Activated naive CD8-positive, alpha-beta T cell treated with anti-CD3 and anti-CD28 coated beads, Interleukin-2, amount 10 ng/mL, durations not matched to agents 7 days and 5 days (primary cell): Measurements from ENCODE around the gene BGN. TPM values are rescaled to one million over a fixed set of nuclear protein-coding genes. Genes with fewer than 3 reads are reported as not detected.
A peak's percentile ranks its signal among the peaks of the same experiment; 100 is the strongest.

Experiments used
- ATAC-seq: fragments of 150-1000 bp; cut with Tn5 transposase; one replicate; pipeline ENCODE4 v1.10.0; 2021; ENCODE audit warnings: low read depth, moderate library complexity
- POLR2A ChIA-PET: fragments of 350-600 bp; sonication (Branson Sonifier 250); formaldehyde crosslinking; loops from one replicate; lab custom pipeline; 2021; ENCODE audit warnings: antibody characterized with exemption; lab: Charles Lee
- DNase-seq: peaks from one replicate; pipeline ENCODE4 v3.0.0; 2021
- H3K27ac Mint-ChIP-seq: one replicate; pipeline ENCODE4 v1.8.0; 2022; ENCODE audit warnings: mild to moderate bottlenecking, mixed read lengths
- H3K27me3 Mint-ChIP-seq: one replicate; pipeline ENCODE4 v1.8.0; 2022; ENCODE audit warnings: mild to moderate bottlenecking, moderate library complexity, mixed read lengths
- H3K36me3 Mint-ChIP-seq: one replicate; pipeline ENCODE4 v1.8.0; 2021; ENCODE audit warnings: mild to moderate bottlenecking, mixed read lengths
- H3K4me1 Mint-ChIP-seq: one replicate; pipeline ENCODE4 v1.8.0; 2021; ENCODE audit warnings: mixed read lengths
- H3K4me3 Mint-ChIP-seq: one replicate; pipeline ENCODE4 v1.8.0; 2022; ENCODE audit warnings: mild to moderate bottlenecking, moderate library complexity, mixed read lengths
- H3K9me3 Mint-ChIP-seq: one replicate; pipeline ENCODE4 v1.8.0; 2021; ENCODE audit warnings: mixed read lengths
- total RNA-seq, 2 experiments: library from RNA; stranded (reverse); gene quantifications; one replicate each; pipeline ENCODE4 v1.2.3, GENCODE V29; 2021

The BGN gene
- total RNA-seq, 2 experiments from 2014 or later: not detected

- DNase-seq (no peak), ATAC-seq (no peak)
- Mint-ChIP-seq H3K27me3 (peaks cover 7% of the 10 kb centered on the region), H3K4me1 (peaks cover 3% of the 10 kb centered on the region), H3K4me3 (no peak overlapping the region), H3K27ac (no peak overlapping the region), H3K9me3 (no peaks in the 10 kb centered on the region), H3K36me3 (no peaks in the 10 kb centered on the region)
- POLR2A ChIA-PET: no interaction called here
Measured at GRCh38 chrX:153511784-153512500, 17.2 kb downstream of the BGN start.

DNA sequence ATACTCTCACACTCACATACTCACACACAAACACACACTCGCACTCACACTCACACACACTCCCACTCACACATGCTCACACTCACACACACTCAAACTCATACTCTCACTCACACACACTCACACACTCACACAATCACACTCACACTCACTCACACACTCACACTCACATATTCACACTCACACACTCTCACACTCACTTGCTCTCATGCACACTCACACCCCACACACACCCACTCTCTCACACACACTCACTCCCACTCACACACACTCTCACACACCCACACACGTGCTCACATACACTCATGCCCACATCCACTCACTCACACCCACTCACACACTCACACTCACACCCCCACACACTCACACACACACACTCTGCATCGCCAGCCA lies 17.7 kb downstream of the BGN start:
- ATAC-seq: no peak
- Mint-ChIP-seq H3K36me3 (no peaks in the 10 kb centered on the region), H3K27me3 (peaks cover 9% of the 10 kb centered on the region), H3K4me1 (peaks cover 3% of the 10 kb centered on the region), H3K4me3 (no peak overlapping the region), H3K9me3 (no peaks in the 10 kb centered on the region), H3K27ac (no peak overlapping the region)
- POLR2A ChIA-PET: no interaction called here
- no peak for DNase-seq

DNA sequence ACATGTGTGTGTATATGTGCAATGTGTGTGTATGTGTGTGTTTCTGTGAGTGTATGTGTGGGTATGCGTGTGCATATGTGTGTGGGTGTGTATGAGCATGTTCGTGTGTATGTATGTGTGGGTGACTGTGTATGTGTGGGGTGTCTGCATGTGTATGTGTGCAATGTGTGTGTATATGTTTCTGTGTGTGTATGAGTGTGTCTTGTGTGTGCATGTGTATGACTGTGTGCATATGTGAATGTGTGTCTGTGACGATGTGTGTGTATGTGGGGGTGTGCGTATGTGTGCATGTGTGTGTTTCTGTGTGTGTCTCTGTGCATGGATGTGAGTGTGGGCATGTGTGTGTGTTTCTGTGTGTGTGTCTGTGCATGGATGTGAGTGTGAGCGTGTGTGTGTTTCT lies 18.5 kb downstream of the BGN start:
- Mint-ChIP-seq H3K4me3 (no peak overlapping the region), H3K27ac (no peak overlapping the region), H3K36me3 (no peaks in the 10 kb centered on the region), H3K4me1 (peaks cover 3% of the 10 kb centered on the region), H3K9me3 (no peaks in the 10 kb centered on the region), H3K27me3 (peaks cover 10% of the 10 kb centered on the region)
- POLR2A ChIA-PET: no interaction called here
- no peak for DNase-seq
- ATAC-seq: no peak

DNA sequence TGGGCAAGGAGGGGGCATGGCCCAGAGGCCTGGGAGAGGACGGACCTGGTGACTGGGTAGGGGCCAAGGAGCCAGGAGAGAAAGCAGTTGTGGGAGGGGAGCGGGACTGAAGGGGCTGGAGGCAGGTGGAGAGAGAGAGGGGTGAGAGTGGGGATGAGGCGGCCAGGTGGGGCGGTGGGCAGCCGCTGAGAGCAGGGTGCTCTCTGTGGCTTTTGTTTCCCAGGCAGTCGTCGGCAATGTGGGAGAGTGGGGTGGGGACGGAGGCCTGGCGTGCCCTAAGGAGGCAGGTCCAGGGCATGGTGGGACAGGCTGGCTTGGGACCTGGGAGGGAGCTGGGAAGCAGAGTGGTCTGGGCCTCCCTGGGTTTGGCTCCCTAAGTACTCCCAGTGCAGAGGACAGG lies 19.5 kb downstream of the BGN start:
- DNase-seq: no peak
- Mint-ChIP-seq H3K36me3 (no peaks in the 10 kb centered on the region), H3K4me1 (peaks cover 3% of the 10 kb centered on the region), H3K4me3 (no peak overlapping the region), H3K27ac (no peak overlapping the region), H3K9me3 (no peaks in the 10 kb centered on the region), H3K27me3 (peaks cover 14% of the 10 kb centered on the region)
- ATAC-seq: no peak
- POLR2A ChIA-PET: no interaction called here

DNA sequence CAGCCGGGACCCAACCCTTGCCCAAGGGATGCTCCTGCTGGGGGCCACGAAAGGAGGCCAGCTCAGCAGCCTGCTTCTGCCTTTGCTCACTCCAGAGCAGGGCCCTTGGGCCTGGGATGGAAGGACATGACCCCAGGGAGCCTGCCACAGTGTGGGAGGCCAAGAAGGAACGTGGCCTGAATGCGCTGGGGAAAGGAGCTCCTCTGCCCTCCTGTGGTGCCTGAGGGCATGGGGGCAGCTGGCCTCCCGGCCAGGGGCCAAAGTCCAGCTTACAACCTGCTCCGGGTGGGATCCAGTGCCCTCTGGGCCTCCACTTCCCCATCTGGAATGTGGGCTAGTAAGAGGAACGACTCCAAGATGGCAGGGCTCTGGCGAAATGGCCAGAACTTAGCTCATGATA lies 20.7 kb downstream of the BGN start:
- H3K9me3 Mint-ChIP-seq: no peaks in the 10 kb centered on the region
- no peak for ATAC-seq
- no peak overlapping the region for H3K27ac Mint-ChIP-seq
- no peak overlapping the region for H3K4me3 Mint-ChIP-seq
- POLR2A ChIA-PET: no interaction called here
- H3K27me3 Mint-ChIP-seq: peaks cover 14% of the 10 kb centered on the region
- no peak for DNase-seq
- H3K36me3 Mint-ChIP-seq: no peaks in the 10 kb centered on the region
- peaks cover 3% of the 10 kb centered on the region for H3K4me1 Mint-ChIP-seq

DNA sequence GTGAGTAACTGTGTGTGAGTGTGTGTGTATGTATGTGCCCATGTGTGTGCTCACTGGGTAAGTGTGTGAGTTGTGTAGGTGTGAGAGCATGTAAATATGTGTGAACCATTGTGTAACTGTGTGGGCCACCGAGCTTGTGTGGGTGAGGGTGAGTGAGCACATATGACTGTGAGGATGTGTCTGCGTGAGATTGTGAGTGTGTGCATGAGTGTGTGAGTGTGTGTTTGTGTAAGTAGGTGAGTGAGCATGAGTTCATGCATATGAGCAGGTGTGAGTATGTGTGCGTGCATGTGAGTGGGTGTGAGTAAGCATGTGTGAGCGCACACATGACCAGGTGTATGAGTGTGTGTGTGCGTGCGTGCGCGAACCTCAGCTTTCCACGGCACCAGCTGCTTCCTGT lies 21.3 kb downstream of the BGN start:
- peaks cover 3% of the 10 kb centered on the region for H3K4me1 Mint-ChIP-seq
- POLR2A ChIA-PET: no interaction called here
- ATAC-seq (no peak), DNase-seq (no peak)
- H3K27me3 Mint-ChIP-seq: peaks cover 14% of the 10 kb centered on the region
- no peaks in the 10 kb centered on the region for H3K36me3 Mint-ChIP-seq
- no peak overlapping the region for H3K4me3 Mint-ChIP-seq
- H3K9me3 Mint-ChIP-seq: no peaks in the 10 kb centered on the region
- H3K27ac Mint-ChIP-seq: no peak overlapping the region

DNA sequence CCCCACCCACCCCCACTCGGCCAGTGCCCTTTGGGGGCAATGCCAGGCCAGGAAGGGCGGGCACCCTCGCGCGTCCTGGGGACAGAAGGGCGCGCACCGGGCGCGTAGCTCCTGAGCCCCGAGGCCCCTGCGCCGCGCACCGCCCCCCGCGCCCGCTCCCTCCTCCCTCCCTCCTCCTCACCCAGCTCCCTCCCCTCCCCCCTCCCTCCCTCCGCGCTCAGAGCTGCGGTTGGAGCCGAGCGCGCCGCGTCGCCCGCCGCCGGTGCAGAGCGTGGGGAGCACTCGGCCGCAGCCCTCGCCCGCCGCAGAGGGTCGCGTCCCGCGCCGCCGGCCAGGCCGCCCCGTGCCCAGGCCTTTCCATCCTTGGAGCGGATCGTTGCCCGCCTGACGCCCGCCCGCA lies 22.6 kb downstream of the BGN start, which contains the start of gene ATP2B3:
ATP2B3 (plus strand) TSS at position 220 of the 400 bp plus-strand sequence. CDS start 18,606 bp downstream, outside the sequence.
- H3K4me3 Mint-ChIP-seq: no peak within 1 kb of the TSS
- ATAC-seq (no peak), DNase-seq (no peak)
- no peaks in the 10 kb centered on the region for H3K36me3 Mint-ChIP-seq
- POLR2A ChIA-PET: no interaction called here
- peaks cover 14% of the 10 kb centered on the region for H3K27me3 Mint-ChIP-seq
- peak within 1 kb of the TSS; percentile 45 for H3K27ac Mint-ChIP-seq
- no peaks in the 10 kb centered on the region for H3K9me3 Mint-ChIP-seq
- H3K4me1 Mint-ChIP-seq: peaks cover 3% of the 10 kb centered on the region

DNA sequence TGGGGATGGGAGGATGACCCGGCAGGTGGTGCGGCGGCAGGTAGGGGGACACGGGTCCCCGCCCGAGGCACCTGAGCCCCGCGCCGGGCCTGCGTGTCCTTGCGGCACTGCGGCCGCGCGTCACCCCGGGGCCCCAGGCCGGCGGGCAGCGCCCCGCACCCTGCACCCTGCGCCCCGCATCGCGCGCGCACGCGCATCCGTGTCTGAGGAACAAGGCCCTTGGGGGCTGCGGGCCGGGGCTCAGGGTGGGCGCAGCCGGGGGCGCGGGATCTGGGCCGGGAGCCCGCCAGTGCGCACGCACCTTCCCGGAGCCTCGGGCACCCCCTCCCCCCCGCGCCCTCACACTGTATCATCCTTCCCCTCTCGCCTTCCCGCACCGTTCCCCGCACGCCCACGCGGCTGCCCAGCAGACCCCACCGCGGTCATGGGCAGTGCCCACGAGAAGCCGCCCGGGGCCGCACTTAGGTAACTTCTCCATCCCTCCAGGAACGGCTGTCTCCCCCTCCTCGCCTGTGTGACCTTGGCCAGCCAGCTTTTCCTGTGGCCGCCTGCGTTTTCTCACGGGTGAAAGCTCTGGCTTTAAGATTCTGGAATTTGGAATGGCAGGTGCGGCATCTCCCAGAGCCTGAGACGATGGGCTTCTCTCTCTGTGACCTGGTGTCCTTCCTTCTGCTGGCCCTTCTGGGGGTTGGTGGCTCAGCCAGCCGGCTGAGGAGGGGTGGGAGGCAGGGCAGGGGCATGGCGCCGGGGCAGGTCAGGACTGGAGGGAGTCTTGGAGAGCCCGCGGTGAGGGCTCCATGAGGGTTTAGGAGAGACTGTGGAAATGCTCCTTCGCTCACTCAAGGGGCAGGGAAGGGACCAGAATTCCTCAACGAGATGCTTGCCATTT lies 23.4 kb downstream of the BGN start:
- Mint-ChIP-seq H3K4me1 (peaks cover 3% of the 10 kb centered on the region), H3K9me3 (no peaks in the 10 kb centered on the region), H3K27me3 (peaks cover 14% of the 10 kb centered on the region), H3K27ac (peak overlapping the region; percentile 45), H3K36me3 (no peaks in the 10 kb centered on the region), H3K4me3 (no peak overlapping the region)
- no peak for ATAC-seq
- no peak for DNase-seq
- POLR2A ChIA-PET: no interaction called here

DNA sequence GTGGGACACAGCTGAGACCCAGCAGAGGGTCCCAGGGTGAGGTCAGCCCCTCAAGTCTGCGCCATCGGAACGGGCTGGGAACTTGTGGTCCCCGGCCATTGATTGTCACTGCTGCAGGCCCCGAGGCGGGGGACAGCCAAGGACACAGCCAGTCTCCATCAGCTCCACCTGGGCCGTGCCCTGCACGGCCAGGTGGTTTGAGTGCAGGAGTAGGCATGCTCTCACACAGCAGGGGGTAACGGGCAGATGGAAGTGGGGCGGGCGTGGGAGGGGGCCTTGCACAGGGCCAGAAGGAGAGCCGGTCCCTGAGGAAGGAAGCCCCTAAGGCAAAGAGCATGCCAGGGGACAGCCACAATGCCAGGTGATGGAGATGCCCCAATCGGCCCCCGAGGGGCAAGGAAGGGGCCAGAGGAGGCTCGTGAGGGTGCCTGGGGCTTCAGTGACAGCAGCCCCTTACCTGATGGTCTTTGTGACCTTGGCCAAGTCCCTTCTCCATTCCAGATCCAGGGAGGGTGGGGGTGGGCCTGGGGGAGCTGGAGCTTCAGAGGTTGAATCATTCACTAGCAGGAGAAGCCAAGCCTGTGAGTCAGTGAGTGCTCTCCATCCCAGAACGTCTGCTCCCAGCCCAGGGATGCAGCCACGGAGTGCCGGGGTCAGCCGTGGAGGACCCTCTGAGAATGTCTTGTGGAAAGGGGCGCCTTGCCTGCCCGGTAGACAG lies 24.9 kb downstream of the BGN start:
- Mint-ChIP-seq H3K4me3 (no peak overlapping the region), H3K27ac (no peak overlapping the region), H3K4me1 (peaks cover 3% of the 10 kb centered on the region), H3K36me3 (no peaks in the 10 kb centered on the region), H3K9me3 (no peaks in the 10 kb centered on the region), H3K27me3 (peaks cover 14% of the 10 kb centered on the region)
- DNase-seq: no peak
- ATAC-seq: no peak
- POLR2A ChIA-PET: no interaction called here

DNA sequence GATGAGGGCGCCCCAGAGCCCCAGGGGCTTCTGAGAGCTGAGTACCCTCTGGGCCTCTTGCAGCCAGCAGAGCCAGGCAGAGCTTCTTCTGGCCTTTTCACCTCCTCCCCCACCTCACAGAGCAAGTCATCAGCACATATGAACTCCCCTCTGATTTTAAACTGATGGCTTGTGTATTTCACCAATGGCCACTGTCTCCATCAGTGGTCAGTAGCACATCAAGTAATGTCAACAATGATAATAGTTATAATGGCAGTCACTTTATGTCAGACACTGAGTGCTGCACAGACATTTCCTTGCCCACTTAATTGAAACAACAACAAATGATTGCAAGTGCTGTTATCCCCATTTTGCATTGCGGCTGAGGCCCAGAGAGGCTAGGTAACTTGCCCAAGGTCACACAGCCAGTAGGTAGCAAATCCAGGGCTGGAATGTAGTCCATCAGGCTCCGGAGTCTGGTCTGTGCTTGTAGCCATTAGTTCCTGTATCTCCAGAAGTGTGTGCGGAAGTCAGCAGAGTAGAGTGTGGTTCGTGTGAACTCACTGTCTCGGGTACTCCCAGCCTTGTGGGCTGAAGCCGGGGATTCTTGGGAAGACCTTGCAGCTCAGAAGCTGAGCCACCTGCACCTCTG lies 25.6 kb downstream of the BGN start:
- ATAC-seq: no peak

DNA sequence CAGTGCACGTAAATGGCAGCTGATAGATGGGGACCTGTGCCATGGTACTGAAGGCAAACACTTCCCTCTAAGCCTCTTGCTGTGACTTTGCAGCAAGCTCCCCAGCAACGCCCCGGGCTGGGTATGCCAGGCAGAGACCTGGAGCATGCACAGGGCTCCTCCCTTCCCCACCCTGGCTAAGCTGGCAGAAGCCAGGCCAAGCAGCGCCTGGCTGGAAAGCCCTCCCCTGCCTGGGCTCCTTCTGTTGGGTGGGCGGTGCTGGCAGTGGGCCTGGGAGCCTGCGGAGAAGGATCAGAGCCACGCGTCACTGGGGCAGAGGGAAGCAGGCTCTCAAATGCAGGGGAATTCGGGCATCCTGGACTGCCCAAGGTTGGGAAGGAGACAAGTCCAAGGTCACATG lies 26.3 kb downstream of the BGN start:
- POLR2A ChIA-PET: no interaction called here
- H3K27ac Mint-ChIP-seq: no peak overlapping the region
- H3K27me3 Mint-ChIP-seq: peaks cover 10% of the 10 kb centered on the region
- H3K36me3 Mint-ChIP-seq: no peaks in the 10 kb centered on the region
- peaks cover 1% of the 10 kb centered on the region for H3K4me1 Mint-ChIP-seq
- ATAC-seq (no peak), DNase-seq (no peak)
- no peaks in the 10 kb centered on the region for H3K9me3 Mint-ChIP-seq
- no peak overlapping the region for H3K4me3 Mint-ChIP-seq

More for the DNA sequence above, 25.6 kb downstream of the BGN start:
- no peaks in the 10 kb centered on the region for H3K9me3 Mint-ChIP-seq
- H3K27ac Mint-ChIP-seq: no peak overlapping the region
- POLR2A ChIA-PET: no interaction called here
- H3K36me3 Mint-ChIP-seq: no peaks in the 10 kb centered on the region
- H3K27me3 Mint-ChIP-seq: peaks cover 14% of the 10 kb centered on the region
- no peak for DNase-seq
- peaks cover 3% of the 10 kb centered on the region for H3K4me1 Mint-ChIP-seq
- no peak overlapping the region for H3K4me3 Mint-ChIP-seq

DNA sequence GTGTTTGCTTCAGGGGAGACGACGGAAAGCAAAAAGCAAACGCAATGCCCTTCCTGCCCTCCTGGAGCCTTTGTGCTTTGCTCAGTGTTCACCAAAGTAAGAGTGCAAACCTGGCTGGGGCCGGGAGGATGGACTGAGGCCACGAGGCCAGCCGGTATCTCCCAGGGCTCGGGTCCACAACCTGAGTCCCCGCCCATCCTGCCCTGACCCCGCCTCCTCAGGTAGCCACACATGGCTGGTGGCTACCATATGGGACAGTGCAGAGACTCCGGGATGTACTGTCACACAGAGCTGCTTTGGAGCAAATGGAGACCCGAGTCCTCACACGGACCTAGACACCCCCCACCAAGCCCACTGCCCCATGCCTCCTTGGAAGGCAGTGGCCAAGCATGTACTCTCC lies 27.5 kb downstream of the BGN start:
- Mint-ChIP-seq H3K36me3 (no peaks in the 10 kb centered on the region), H3K4me1 (no peaks in the 10 kb centered on the region), H3K4me3 (no peak overlapping the region), H3K27ac (no peak overlapping the region), H3K9me3 (no peaks in the 10 kb centered on the region), H3K27me3 (peaks cover 5% of the 10 kb centered on the region)
- POLR2A ChIA-PET: no interaction called here
- DNase-seq (no peak), ATAC-seq (no peak)

DNA sequence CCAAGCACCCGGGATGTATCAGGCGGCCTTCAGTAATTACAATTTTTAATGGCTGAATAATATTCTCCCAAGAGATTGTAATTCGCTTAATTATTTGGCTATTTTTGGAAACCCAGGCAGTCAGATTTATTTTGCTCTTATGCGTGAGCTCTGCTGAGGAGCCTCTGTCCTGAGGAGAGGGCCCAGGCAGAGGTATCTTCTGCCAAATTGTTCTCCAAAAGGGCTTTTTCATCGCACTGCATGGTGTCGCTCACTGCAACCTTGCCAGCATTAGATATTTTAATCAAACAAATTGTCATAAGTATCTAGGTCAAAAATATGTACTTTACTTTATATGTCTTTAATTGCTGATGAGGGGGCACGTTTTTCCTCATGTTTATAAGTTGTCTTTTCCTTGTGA lies 28.5 kb downstream of the BGN start:
- no peak for DNase-seq
- POLR2A ChIA-PET: no interaction called here

More for the DNA sequence above, 28.5 kb downstream of the BGN start:
- H3K27ac Mint-ChIP-seq: no peak overlapping the region
- peaks cover 4% of the 10 kb centered on the region for H3K27me3 Mint-ChIP-seq
- no peaks in the 10 kb centered on the region for H3K36me3 Mint-ChIP-seq
- no peaks in the 10 kb centered on the region for H3K4me1 Mint-ChIP-seq
- H3K9me3 Mint-ChIP-seq: no peaks in the 10 kb centered on the region
- no peak overlapping the region for H3K4me3 Mint-ChIP-seq
- ATAC-seq: no peak
